Measurements from ENCODE around the gene UBA3. TPM values are rescaled to one million over a fixed set of nuclear protein-coding genes. Genes with fewer than 3 reads are reported as not detected.

Gene UBA3
- total RNA-seq, 4 donors from 2014 or later: 62.9 to 122 (median 91.0) TPM

GRCh38 chr3:69065318-69065964, 14.7 kb downstream of the UBA3 start:
- intact Hi-C loops (cut with DNase I; ENCODE audit: low total_unique reads): no loop called here
- no peaks in the 10 kb centered on the region for H3K4me1 ChIP-seq
- no peak overlapping the region for H3K4me3 ChIP-seq
- no peak for DNase-seq
- no peaks in the 10 kb centered on the region for H3K9me3 ChIP-seq
- TF ChIP-seq CTCF (IDR thresholded peaks at IDR 0.05) (no peak), POLR2A (IDR thresholded peaks at IDR 0.05) (no peak)
- H3K27ac ChIP-seq: no peak overlapping the region
- no peaks in the 10 kb centered on the region for H3K36me3 ChIP-seq
- no peaks in the 10 kb centered on the region for H3K27me3 ChIP-seq

DNA sequence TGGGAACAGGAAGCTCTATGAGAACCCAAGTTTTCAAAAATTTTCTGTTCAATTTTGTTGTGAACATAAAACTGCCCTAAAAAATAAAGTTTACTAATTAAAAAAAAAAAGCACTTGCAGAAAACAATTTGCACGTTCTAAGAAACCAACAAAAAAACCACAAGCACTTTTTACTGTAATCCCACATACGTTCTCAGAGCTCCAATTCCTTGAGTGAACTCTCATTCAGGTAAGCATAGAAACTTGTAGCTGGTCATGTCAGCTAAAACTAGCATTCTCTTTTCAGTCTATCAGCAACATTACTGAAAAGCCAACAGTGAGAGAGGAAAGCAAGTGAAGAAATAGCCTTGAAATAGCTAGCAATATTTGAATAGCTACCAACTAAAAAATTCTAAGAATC, 16.5 kb downstream of the UBA3 start:
- Histone ChIP-seq H3K27me3 (no peaks in the 10 kb centered on the region), H3K4me3 (no peak overlapping the region), H3K27ac (no peak overlapping the region), H3K36me3 (no peaks in the 10 kb centered on the region), H3K9me3 (no peaks in the 10 kb centered on the region), H3K4me1 (no peaks in the 10 kb centered on the region)
- TF ChIP-seq POLR2A (IDR thresholded peaks at IDR 0.05) (no peak), CTCF (IDR thresholded peaks at IDR 0.05) (no peak)
- intact Hi-C loops (cut with DNase I; ENCODE audit: low total_unique reads): no loop called here
- no peak for DNase-seq

DNA sequence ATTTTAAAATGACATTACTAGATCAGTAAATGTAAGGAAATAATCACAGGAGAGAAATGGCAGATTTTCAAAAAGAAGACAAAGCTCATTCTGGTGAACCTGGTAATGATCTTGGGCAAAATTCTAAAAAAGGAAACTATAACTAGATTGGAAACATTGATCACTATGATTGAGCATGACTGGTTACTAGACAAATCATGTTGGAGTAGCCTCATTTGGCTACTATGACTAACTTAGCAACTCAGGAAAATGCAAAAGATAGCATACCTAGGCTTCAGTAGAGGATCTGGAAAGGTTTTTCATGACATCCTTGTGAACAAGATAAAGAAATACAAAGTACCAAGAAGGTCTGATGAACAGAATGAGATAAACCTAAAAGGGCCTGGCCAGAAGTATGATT, 20.5 kb downstream of the UBA3 start:
- no peak overlapping the region for H3K27ac ChIP-seq
- H3K27me3 ChIP-seq: no peaks in the 10 kb centered on the region
- no peak overlapping the region for H3K4me3 ChIP-seq
- H3K36me3 ChIP-seq: no peaks in the 10 kb centered on the region
- no peaks in the 10 kb centered on the region for H3K9me3 ChIP-seq
- no peak for TF ChIP-seq CTCF (IDR thresholded peaks at IDR 0.05)
- no peak for TF ChIP-seq POLR2A (IDR thresholded peaks at IDR 0.05)
- intact Hi-C loops (cut with DNase I; ENCODE audit: low total_unique reads): no loop called here
- H3K4me1 ChIP-seq: no peaks in the 10 kb centered on the region
- DNase-seq: no peak

DNA sequence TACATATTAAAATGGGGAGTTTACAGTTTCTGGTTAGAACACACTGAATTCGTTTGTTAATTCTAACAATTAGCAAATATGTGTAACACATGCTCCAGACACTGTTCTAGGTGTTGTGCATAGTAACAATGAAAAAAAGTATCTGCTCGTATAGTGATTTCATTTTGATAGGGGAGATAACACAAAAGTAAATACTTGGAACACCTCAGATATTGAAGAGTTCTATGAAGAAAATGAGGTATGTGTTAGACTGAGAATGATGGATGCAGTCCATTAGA, 21.3 kb downstream of the UBA3 start:
- DNase-seq: no peak
- Histone ChIP-seq H3K9me3 (no peaks in the 10 kb centered on the region), H3K4me3 (no peak overlapping the region), H3K4me1 (no peaks in the 10 kb centered on the region), H3K36me3 (no peaks in the 10 kb centered on the region), H3K27ac (no peak overlapping the region), H3K27me3 (no peaks in the 10 kb centered on the region)
- intact Hi-C loops (cut with DNase I; ENCODE audit: low total_unique reads): no loop called here
- TF ChIP-seq POLR2A (IDR thresholded peaks at IDR 0.05) (no peak), CTCF (IDR thresholded peaks at IDR 0.05) (no peak)

DNA sequence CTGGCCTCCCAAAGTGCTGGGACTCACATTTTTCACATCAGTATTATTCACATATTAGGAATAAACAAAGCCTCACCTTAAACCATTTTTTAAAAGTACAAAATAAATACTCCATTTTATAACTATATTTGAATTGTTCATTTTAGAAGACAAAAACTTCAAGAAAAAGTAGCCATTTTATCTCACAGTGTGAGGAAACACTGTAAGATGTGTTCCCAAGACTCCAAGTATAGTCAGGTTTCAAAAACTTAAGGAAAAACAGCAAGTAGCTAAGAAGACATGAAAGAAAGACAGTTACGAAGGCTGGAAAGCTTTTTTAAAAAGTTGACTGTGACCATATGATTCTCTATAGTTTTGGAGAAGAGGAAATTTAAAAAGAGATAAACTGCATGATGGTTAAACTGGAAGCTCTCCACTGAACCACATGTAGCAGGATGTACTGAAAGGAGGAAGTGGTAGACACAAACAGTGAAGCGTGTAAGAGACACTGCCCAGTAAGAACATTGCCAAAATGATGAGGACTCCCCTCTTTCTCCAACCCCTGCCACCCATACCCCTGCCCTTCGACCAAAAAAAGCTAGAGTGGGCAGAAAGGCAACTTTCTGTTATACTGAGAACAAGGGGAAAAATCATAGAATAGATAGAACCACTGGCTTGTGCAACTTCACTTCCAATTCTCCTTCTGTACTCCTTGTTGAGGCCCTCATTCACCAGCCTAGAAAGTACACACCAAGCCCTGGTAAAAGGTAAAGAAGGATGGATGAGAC, 21.8 kb downstream of the UBA3 start:
- H3K36me3 ChIP-seq: no peaks in the 10 kb centered on the region
- H3K27ac ChIP-seq: no peak overlapping the region

More for the DNA sequence above, 21.8 kb downstream of the UBA3 start:
- no peak for DNase-seq
- Histone ChIP-seq H3K4me1 (no peaks in the 10 kb centered on the region), H3K27me3 (no peaks in the 10 kb centered on the region), H3K4me3 (no peak overlapping the region), H3K9me3 (no peaks in the 10 kb centered on the region)
- intact Hi-C loops (cut with DNase I; ENCODE audit: low total_unique reads): no loop called here
- TF ChIP-seq POLR2A (IDR thresholded peaks at IDR 0.05) (no peak), CTCF (IDR thresholded peaks at IDR 0.05) (no peak)

All from uterus (tissue), 4 donors.